Right lobe of liver (tissue), 4 donors: ENCODE results near the gene OR2W1.

ENCODE experiments used
- POLR2A ChIP-seq: fragments of 450-650 bp; IDR thresholded peaks from one replicate; pipeline ENCODE4 v1.6.1; 2017; ENCODE audit warnings: antibody characterized with exemption, mild to moderate bottlenecking
- TF ChIP-seq, protein P1 (sequence below), 4 donors: fragments of 200-600 bp in 3 of 4; fragments of 450-650 bp in 1 of 4; IDR thresholded peaks; one replicate each; pipeline versions ENCODE4 v1.5.1 to v1.8.0; 2016 to 2022; ENCODE audit warnings: antibody characterized with exemption in 4 of 4, mild to moderate bottlenecking in 2 of 4
- donor health status: DM: no; HTN: no; CAD: no.
- donor health status: DM: no; HTN: no; CAD: no.
- donor health status: DM: no; HTN: yes; CAD: no.

DNA sequence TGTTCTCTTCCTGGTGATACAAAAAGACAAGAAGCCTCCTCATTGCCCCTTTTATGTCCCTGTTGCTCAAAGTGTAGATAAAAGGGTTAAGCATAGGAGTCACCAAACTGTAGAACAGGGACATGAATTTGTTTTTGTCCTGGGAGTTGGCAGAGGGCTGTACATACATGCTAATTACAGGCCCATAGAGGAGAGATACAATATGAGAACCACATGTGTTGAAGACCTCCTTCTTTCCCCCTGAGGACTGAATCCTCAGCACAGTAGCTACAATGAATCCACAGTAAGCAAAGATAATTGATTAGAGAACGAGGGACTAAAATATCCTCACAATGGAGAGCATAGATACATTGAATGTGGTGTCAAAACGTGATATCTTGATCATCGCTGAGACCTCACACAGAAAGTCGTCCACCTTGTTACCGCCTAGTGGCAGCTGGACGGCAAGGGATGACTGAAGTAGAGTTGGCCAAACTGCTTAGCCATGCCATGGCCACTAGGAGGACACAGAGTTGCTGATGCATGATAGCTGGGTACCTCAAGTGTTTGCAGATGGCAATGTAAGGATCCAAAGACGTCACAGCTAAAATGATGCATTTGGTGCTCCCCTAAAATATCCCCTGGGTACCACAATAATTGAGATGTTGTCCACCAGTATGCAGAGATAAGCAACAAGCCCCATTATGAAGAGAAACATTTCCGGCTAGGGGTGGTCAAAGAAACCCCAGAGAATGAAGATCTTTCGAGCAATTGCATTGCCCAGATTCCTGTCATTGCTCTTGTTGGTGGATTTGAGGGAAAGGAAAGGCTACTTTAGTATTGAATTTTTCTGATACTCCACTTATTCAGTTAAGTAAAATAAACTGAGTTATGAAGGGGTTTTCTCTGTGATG is 27.1 kb upstream of the OR2W1 start:
- TF ChIP-seq, protein P1, sequence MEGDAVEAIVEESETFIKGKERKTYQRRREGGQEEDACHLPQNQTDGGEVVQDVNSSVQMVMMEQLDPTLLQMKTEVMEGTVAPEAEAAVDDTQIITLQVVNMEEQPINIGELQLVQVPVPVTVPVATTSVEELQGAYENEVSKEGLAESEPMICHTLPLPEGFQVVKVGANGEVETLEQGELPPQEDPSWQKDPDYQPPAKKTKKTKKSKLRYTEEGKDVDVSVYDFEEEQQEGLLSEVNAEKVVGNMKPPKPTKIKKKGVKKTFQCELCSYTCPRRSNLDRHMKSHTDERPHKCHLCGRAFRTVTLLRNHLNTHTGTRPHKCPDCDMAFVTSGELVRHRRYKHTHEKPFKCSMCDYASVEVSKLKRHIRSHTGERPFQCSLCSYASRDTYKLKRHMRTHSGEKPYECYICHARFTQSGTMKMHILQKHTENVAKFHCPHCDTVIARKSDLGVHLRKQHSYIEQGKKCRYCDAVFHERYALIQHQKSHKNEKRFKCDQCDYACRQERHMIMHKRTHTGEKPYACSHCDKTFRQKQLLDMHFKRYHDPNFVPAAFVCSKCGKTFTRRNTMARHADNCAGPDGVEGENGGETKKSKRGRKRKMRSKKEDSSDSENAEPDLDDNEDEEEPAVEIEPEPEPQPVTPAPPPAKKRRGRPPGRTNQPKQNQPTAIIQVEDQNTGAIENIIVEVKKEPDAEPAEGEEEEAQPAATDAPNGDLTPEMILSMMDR (IDR thresholded peaks at IDR 0.05) = peak; percentile 47 to 61 (median 54)
- TF ChIP-seq POLR2A = no peak
